ENCODE data around the gene RHOD.

GRCh38 chr11:67053896-67054329, 2.7 kb upstream of the RHOD start:
- TF ChIP-seq CTCF (IDR thresholded peaks at IDR 0.05; ENCODE audit: control extremely low read depth in 1 of 3, insufficient read depth in 1 of 3, low read depth in 1 of 3, low read length in 3 of 3) (peak; percentile 87 to 96 (median 94)), BACH1 (IDR thresholded peaks at IDR 0.05; ENCODE audit: low read length) (no peak)

Measured in H1 (cell line).